ENCODE measurements around the gene SUMO2. TPM values are rescaled to one million over a fixed set of nuclear protein-coding genes. Genes with fewer than 3 reads are reported as not detected.

SUMO2 gene
- total and polyA plus RNA-seq, 2 experiments from 2014 or later, result 70.8 to 465 TPM

DNA sequence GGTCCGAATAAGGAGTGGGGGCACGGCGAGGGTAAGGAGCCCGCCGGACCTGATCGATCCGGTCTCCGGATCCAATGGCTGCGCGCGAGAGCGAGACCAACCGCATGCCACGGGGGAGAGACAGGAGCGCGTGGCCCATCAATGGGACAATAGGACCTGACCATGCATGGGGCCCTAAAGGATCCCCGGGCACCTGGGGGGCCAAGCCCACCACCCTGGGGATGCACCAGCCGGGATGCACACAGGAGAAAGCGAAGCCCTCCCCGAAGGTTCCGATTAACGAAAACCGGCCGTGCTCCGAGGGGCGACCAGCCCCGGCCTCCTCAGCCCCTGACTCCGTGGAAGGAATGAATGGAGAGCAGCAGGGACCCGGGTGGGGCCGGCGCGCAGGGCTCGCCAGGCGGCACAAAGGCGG is 29.0 kb downstream of the SUMO2 start:
- H3K9me3 ChIP-seq (ENCODE audit: low read depth), result no peaks in the 10 kb centered on the region
- H3K36me3 ChIP-seq (ENCODE audit: low read depth), result no peaks in the 10 kb centered on the region
- DNase-seq, result peak; percentile 51
- peaks cover 10% of the 10 kb centered on the region for H3F3A ChIP-seq (ENCODE audit: insufficient read depth)
- H3K27ac ChIP-seq, result peak overlapping the region; percentile 59
- no peaks in the 10 kb centered on the region for H4K20me1 ChIP-seq (ENCODE audit: insufficient read depth)
- H3K27me3 ChIP-seq (replicated peaks; ENCODE audit: insufficient read depth), result no peaks in the 10 kb centered on the region
- H3K4me2 ChIP-seq (ENCODE audit: unreplicated experiment), result peak overlapping the region; percentile 84
- no peak for TF ChIP-seq EZH2 (IDR thresholded peaks at IDR 0.05; ENCODE audit: insufficient read depth, poor library complexity, severe bottlenecking)
- TF ChIP-seq EZH2phosphoT487 (IDR thresholded peaks at IDR 0.05; ENCODE audit: insufficient read depth, low read depth), result no peak
- peaks cover 54% of the 10 kb centered on the region for H3K79me2 ChIP-seq (ENCODE audit: insufficient read depth)
- H3K4me1 ChIP-seq (ENCODE audit: insufficient read depth), result peaks cover 9% of the 10 kb centered on the region; the same call in 1 of the 2 replicates
- no peaks in the 10 kb centered on the region for H3K9me2 ChIP-seq (ENCODE audit: insufficient read depth)
- peak overlapping the region; percentile 93 for H3K4me3 ChIP-seq
- in situ Hi-C loops (cut with MboI), result no loop called here
- 1 to 2% methylated on average over 32 to 34 of the region's 35 CpGs for WGBS, 2 experiments (ENCODE audit: low coverage in 1 of 2, low lambda C conversion rate in 2 of 2, missing lambda C conversion rate in 2 of 2)
- H2AFZ ChIP-seq, result peak overlapping the region; percentile 82
- peak overlapping the region; percentile 85 for H3K9ac ChIP-seq

DNA sequence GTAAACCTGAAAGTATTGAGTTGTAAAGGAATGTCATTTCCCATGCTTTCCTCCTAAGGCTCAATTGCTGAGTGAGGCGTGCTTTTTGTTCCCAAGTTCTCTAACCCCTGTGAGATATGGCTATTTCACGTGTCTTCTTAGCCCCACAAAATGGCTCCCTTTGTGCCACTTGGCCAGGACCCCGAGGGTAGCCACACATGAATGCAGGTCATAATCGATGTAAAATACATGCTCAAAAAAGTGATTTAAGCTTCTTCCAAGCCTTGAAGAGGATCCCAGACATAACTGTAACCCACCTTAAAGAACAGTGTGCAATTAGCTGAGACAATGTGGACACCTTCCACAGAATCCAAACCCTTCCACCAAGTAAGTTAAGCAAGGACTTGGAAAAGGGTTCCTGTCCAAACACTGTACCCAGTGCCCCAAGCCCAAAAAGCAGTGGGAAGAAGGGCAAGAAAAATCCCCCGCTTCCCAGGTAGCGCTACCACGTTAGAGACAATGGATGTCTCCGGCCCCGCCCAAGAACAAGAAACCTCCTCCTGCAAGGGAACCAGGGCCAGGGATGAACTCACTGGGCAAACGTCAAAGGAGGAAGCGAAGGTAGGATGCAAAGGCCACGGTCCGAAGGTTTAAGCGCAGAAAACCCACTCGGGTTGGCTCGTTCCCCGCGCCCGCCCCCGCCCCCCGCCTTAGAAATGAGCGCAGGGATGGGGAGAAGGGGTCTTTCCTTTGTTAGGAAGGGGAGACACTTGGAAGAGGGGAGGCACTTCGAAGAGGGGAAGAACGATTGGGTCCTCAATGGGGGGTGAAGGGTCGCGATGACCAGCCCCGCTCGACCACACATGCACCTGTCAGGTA is 29.6 kb downstream of the SUMO2 start:
- Histone ChIP-seq H3K9me2 (ENCODE audit: insufficient read depth) (no peaks in the 10 kb centered on the region), H2AFZ (peak overlapping the region; percentile 82)
- in situ Hi-C loops (cut with MboI), result no loop called here

DNA sequence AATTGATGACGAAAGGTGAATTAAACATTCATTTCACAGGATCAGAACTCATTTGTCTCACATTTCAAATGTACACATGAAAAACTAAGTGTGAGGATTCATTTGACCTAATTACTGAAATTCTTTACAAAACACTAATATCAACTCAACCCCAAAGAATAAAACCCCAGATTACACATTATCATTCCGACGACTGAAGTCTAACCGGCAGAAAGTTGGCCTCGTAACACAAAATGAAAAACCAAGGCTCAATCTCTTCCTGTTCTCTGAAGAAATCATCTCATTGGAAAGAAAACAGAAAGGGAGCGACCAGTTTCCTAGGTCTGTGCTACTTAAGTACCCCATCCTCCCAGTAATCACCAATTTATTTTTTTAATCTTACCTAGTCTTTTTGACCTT is 30.2 kb downstream of the SUMO2 start:
- Histone ChIP-seq H3F3A (ENCODE audit: insufficient read depth) (peaks cover 10% of the 10 kb centered on the region), H2AFZ (peak overlapping the region; percentile 82), H3K9me2 (ENCODE audit: insufficient read depth) (no peaks in the 10 kb centered on the region), H3K27ac (no peak overlapping the region), H3K9ac (peak overlapping the region; percentile 85; the same call in 1 of the 2 replicates), H3K4me2 (ENCODE audit: unreplicated experiment) (peak overlapping the region; percentile 84), H3K4me3 (peak overlapping the region; percentile 93), H3K36me3 (ENCODE audit: low read depth) (no peaks in the 10 kb centered on the region), H3K79me2 (ENCODE audit: insufficient read depth) (peaks cover 67% of the 10 kb centered on the region), H3K9me3 (ENCODE audit: low read depth) (no peaks in the 10 kb centered on the region), H3K4me1 (ENCODE audit: insufficient read depth) (peaks cover 9% of the 10 kb centered on the region; the same call in 1 of the 2 replicates), H4K20me1 (ENCODE audit: insufficient read depth) (no peaks in the 10 kb centered on the region), H3K27me3 (replicated peaks; ENCODE audit: insufficient read depth) (no peaks in the 10 kb centered on the region)
- no peak for DNase-seq
- in situ Hi-C loops (cut with MboI), result no loop called here
- WGBS, 2 experiments (ENCODE audit: low coverage in 1 of 2, low lambda C conversion rate in 2 of 2, missing lambda C conversion rate in 2 of 2), result 89 to 94% methylated on average over 6 of the region's 6 CpGs
- TF ChIP-seq EZH2phosphoT487 (IDR thresholded peaks at IDR 0.05; ENCODE audit: insufficient read depth, low read depth), result no peak
- no peak for TF ChIP-seq EZH2 (IDR thresholded peaks at IDR 0.05; ENCODE audit: insufficient read depth, poor library complexity, severe bottlenecking)

More for the DNA sequence above, 29.6 kb downstream of the SUMO2 start:
- Histone ChIP-seq H3K4me1 (ENCODE audit: insufficient read depth) (peaks cover 9% of the 10 kb centered on the region; the same call in 1 of the 2 replicates), H3F3A (ENCODE audit: insufficient read depth) (peaks cover 10% of the 10 kb centered on the region), H3K4me3 (peak overlapping the region; percentile 93), H3K79me2 (ENCODE audit: insufficient read depth) (peaks cover 61% of the 10 kb centered on the region), H3K27me3 (replicated peaks; ENCODE audit: insufficient read depth) (no peaks in the 10 kb centered on the region), H3K9me3 (ENCODE audit: low read depth) (no peaks in the 10 kb centered on the region), H3K9ac (peak overlapping the region; percentile 85), H3K36me3 (ENCODE audit: low read depth) (no peaks in the 10 kb centered on the region), H4K20me1 (ENCODE audit: insufficient read depth) (no peaks in the 10 kb centered on the region), H3K4me2 (ENCODE audit: unreplicated experiment) (peak overlapping the region; percentile 84), H3K27ac (peak overlapping the region; percentile 59; the same call in 1 of the 2 replicates)
- no peak for TF ChIP-seq EZH2 (IDR thresholded peaks at IDR 0.05; ENCODE audit: insufficient read depth, poor library complexity, severe bottlenecking)
- TF ChIP-seq EZH2phosphoT487 (IDR thresholded peaks at IDR 0.05; ENCODE audit: insufficient read depth, low read depth), result no peak
- 4 to 9% methylated on average over 18 to 28 of the region's 28 CpGs for WGBS, 2 experiments (ENCODE audit: low coverage in 1 of 2, low lambda C conversion rate in 2 of 2, missing lambda C conversion rate in 2 of 2)
- peak; percentile 73 for DNase-seq

DNA sequence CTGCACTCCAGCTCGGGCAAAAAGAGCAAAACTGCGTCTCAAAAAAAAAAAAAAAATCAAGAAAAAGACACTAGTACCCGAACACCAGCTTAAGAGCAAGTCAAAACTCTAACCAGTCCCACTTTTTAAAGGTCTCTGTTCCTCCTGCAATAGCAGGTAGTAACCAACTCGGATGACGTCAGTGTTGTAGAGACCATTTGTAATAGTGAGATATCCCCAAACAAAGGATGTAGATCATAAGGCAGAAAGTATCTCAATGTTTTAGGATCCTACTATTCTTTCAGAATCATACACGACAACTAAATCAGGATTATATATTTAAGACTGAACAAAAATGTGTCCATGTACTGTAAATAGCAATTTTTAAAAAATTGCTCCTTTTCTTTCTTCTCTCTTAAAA is 30.8 kb downstream of the SUMO2 start:
- peaks cover 68% of the 10 kb centered on the region for H3K79me2 ChIP-seq (ENCODE audit: insufficient read depth)
- no peaks in the 10 kb centered on the region for H3K9me2 ChIP-seq (ENCODE audit: insufficient read depth)
- peak overlapping the region; percentile 84 for H3K4me2 ChIP-seq (ENCODE audit: unreplicated experiment)
- H3K9ac ChIP-seq, result no peak overlapping the region
- TF ChIP-seq EZH2phosphoT487 (IDR thresholded peaks at IDR 0.05; ENCODE audit: insufficient read depth, low read depth) (no peak), EZH2 (IDR thresholded peaks at IDR 0.05; ENCODE audit: insufficient read depth, poor library complexity, severe bottlenecking) (no peak)
- no peaks in the 10 kb centered on the region for H3K27me3 ChIP-seq (replicated peaks; ENCODE audit: insufficient read depth)
- no peaks in the 10 kb centered on the region for H3K9me3 ChIP-seq (ENCODE audit: low read depth)
- peaks cover 13% of the 10 kb centered on the region for H3F3A ChIP-seq (ENCODE audit: insufficient read depth)
- 0 out of 2 replicates have a peak overlapping the region, but pooled peaks have one; percentile 93 for H3K4me3 ChIP-seq
- H2AFZ ChIP-seq, result no peak overlapping the region
- peaks cover 9% of the 10 kb centered on the region; the same call in 1 of the 2 replicates for H3K4me1 ChIP-seq (ENCODE audit: insufficient read depth)
- no peaks in the 10 kb centered on the region for H4K20me1 ChIP-seq (ENCODE audit: insufficient read depth)
- no peaks in the 10 kb centered on the region for H3K36me3 ChIP-seq (ENCODE audit: low read depth)
- in situ Hi-C loops (cut with MboI), result no loop called here
- no peak for DNase-seq
- H3K27ac ChIP-seq, result no peak overlapping the region
- 93 to 94% methylated on average over 6 of the region's 6 CpGs for WGBS, 2 experiments (ENCODE audit: low coverage in 1 of 2, low lambda C conversion rate in 2 of 2, missing lambda C conversion rate in 2 of 2)
